ENCODE results near the gene CMTR1. TPM values are rescaled to one million over a fixed set of nuclear protein-coding genes. Genes with fewer than 3 reads are reported as not detected.
A peak's percentile ranks its signal among the peaks of the same experiment; 100 is the strongest.

Gene CMTR1
- total and polyA plus RNA-seq, 2 of the 13 experiments (the other 11 are each of a cell fraction or from before 2014, with no cell fraction given): 19.7 to 55.2 TPM

DNA sequence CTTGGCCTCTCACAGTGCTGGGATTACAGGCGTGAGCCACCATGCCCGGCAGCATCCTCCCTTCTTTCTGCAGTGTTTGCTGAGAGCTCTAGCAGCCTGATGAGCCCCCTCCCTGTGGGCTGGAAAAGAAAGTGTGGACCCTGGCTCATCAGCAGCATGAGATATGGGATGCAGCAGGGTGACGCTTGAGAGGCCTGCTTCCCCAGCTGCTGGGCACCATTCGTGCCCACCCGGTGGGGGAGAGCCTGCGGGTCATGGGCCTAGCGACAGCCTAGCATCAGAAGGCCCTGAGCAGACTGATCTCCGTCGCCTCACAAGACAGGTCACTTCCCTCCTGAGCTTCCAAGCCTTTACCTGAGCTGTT, 82.7 kb downstream of the CMTR1 start:
- FAIRE-seq: no peak
- H3K79me2 ChIP-seq (ENCODE audit: insufficient read depth, low read length): no peaks in the 10 kb centered on the region
- peak; percentile 5 for ATAC-seq
- peaks cover 4 to 54% of the 10 kb centered on the region in 2 experiments for H3K27me3 ChIP-seq (ENCODE audit: control insufficient read depth in 1 of 2, insufficient read depth in 2 of 2, low read length in 2 of 2)
- H3K9me3 ChIP-seq (ENCODE audit: low read length): no peaks in the 10 kb centered on the region
- no peaks in the 10 kb centered on the region for H4K20me1 ChIP-seq (ENCODE audit: insufficient read depth, low read length)
- peak overlapping the region; percentile 69 for H3K4me2 ChIP-seq (ENCODE audit: low read depth, low read length)
- no peaks in the 10 kb centered on the region for H3K36me3 ChIP-seq (replicated peaks in 1 of 2; ENCODE audit: control insufficient read depth in 1 of 2, insufficient read depth in 2 of 2, low read length in 2 of 2)
- ChIA-PET POLR2A (interaction anchor here (1.8 kb wide), 1 partner anchor 16 kb away, joined by 8 read pairs; the partner anchor contains the start of gene CCDC167), CTCF (ENCODE audit: low intra/inter-chr PET ratio, low total read pairs) (no interaction called here)
- H3K4me3 ChIP-seq (replicated peaks in 1 of 3; ENCODE audit: insufficient read depth in 1 of 3, low read depth in 2 of 3, low read length in 3 of 3): peak overlapping the region; percentile 11 to 57 (median 24); a peak in 4 of 6 replicates
- peaks cover 30% of the 10 kb centered on the region for H3K4me1 ChIP-seq (ENCODE audit: insufficient read depth, low read length)
- 22% methylated on average over 7 of the region's 9 CpGs for WGBS (ENCODE audit: low lambda C conversion rate)
- H3K9ac ChIP-seq (ENCODE audit: insufficient read depth, low read depth, low read length): peak overlapping the region; percentile 0; the same call in 1 of the 2 replicates
- in situ Hi-C loops (cut with HindIII; ENCODE audit: extremely low pct_ligation_motif_present, low pct_unique_long_range_greater_than_20kb) (no loop called here), intact Hi-C loops (cut with micrococcal nuclease; ENCODE audit: unreplicated experiment) (no loop called here)
- no TSS peak for BruUV-seq (replicated peaks)
- no peak overlapping the region for H2AFZ ChIP-seq (ENCODE audit: low read length)
- H3K27ac ChIP-seq (ENCODE audit: extremely low read length, insufficient read depth, low read length): no peak overlapping the region
- DNase-seq (ENCODE audit: low spot score): no peak
- TF ChIP-seq EZH2 (conservative IDR thresholded peaks at IDR 0.05; ENCODE audit: low read depth, low read length): no peak
- TF ChIP-seq NCOR1 (IDR thresholded peaks at IDR 0.05; ENCODE audit: borderline replicate concordance, low read length): no peak
- no peak for TF ChIP-seq RFXAP (CRISPR knock-in tag; IDR thresholded peaks at IDR 0.05; ENCODE audit: borderline replicate concordance)
- TF ChIP-seq RBM39 (IDR thresholded peaks at IDR 0.05; ENCODE audit: low read depth, low read length, poor library complexity, severe bottlenecking): peak; percentile 20
- TF ChIP-seq ZC3H13 (CRISPR knock-in tag; IDR thresholded peaks at IDR 0.05): no peak
- no peak for TF ChIP-seq ZBTB44 (CRISPR knock-in tag; IDR thresholded peaks at IDR 0.05)
- 0 out of 2 replicates have a peak, but pooled peaks have one; percentile 39 for TF ChIP-seq NFATC3 (CRISPR knock-in tag; IDR thresholded peaks at IDR 0.05)
- TF ChIP-seq ZIK1 (CRISPR knock-in tag; IDR thresholded peaks at IDR 0.05; ENCODE audit: borderline replicate concordance, low read depth): no peak
- no peak for TF ChIP-seq ZNF878 (CRISPR knock-in tag; IDR thresholded peaks at IDR 0.05)
- TF ChIP-seq ZNF253 (CRISPR knock-in tag; IDR thresholded peaks at IDR 0.05; ENCODE audit: borderline replicate concordance): 0 out of 2 replicates have a peak, but pooled peaks have one; percentile 29
- no peak for TF ChIP-seq ZNF792 (CRISPR knock-in tag; IDR thresholded peaks at IDR 0.05)
- TF ChIP-seq MXI1 (IDR thresholded peaks at IDR 0.05; ENCODE audit: borderline replicate concordance, low read depth, low read length): no peak
- TF ChIP-seq, protein P1, sequence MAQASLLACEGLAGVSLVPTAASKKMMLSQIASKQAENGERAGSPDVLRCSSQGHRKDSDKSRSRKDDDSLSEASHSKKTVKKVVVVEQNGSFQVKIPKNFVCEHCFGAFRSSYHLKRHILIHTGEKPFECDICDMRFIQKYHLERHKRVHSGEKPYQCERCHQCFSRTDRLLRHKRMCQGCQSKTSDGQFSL (CRISPR knock-in tag; IDR thresholded peaks at IDR 0.05): no peak
- no peak for TF ChIP-seq CC2D1A (CRISPR knock-in tag; IDR thresholded peaks at IDR 0.05)
- no peak for TF ChIP-seq JUND (CRISPR knock-in tag; IDR thresholded peaks at IDR 0.05)
- no peak for TF ChIP-seq ZNF431 (CRISPR knock-in tag; IDR thresholded peaks at IDR 0.05; ENCODE audit: borderline replicate concordance, low read depth)
- TF ChIP-seq MAFK (conservative IDR thresholded peaks at IDR 0.05 in 1 of 2, IDR thresholded peaks at IDR 0.05 in 1 of 2; ENCODE audit: low read length in 2 of 2): no peak
- TF ChIP-seq, protein P2, sequence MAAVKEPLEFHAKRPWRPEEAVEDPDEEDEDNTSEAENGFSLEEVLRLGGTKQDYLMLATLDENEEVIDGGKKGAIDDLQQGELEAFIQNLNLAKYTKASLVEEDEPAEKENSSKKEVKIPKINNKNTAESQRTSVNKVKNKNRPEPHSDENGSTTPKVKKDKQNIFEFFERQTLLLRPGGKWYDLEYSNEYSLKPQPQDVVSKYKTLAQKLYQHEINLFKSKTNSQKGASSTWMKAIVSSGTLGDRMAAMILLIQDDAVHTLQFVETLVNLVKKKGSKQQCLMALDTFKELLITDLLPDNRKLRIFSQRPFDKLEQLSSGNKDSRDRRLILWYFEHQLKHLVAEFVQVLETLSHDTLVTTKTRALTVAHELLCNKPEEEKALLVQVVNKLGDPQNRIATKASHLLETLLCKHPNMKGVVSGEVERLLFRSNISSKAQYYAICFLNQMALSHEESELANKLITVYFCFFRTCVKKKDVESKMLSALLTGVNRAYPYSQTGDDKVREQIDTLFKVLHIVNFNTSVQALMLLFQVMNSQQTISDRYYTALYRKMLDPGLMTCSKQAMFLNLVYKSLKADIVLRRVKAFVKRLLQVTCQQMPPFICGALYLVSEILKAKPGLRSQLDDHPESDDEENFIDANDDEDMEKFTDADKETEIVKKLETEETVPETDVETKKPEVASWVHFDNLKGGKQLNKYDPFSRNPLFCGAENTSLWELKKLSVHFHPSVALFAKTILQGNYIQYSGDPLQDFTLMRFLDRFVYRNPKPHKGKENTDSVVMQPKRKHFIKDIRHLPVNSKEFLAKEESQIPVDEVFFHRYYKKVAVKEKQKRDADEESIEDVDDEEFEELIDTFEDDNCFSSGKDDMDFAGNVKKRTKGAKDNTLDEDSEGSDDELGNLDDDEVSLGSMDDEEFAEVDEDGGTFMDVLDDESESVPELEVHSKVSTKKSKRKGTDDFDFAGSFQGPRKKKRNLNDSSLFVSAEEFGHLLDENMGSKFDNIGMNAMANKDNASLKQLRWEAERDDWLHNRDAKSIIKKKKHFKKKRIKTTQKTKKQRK (IDR thresholded peaks at IDR 0.05; ENCODE audit: low read length): no peak
- no peak for TF ChIP-seq BHLHE40 (IDR thresholded peaks at IDR 0.05; ENCODE audit: low read length)
- TF ChIP-seq NRL (CRISPR knock-in tag; IDR thresholded peaks at IDR 0.05; ENCODE audit: borderline replicate concordance): no peak
- no peak for TF ChIP-seq ATF7 (IDR thresholded peaks at IDR 0.05)
- peak; percentile 39; the same call in 1 of the 2 replicates for TF ChIP-seq ATF7 (CRISPR knock-in tag; IDR thresholded peaks at IDR 0.05)

All from HepG2 (cell line).